CD14-positive monocyte (primary cell): ENCODE results near the gene TGFBRAP1. TPM values are rescaled to one million over a fixed set of nuclear protein-coding genes. Genes with fewer than 3 reads are reported as not detected.

Source experiments
- DNase-seq, 3 donors: peaks; one replicate each; pipeline ENCODE4 v3.0.0-alpha.2; 2011 to 2022
- H2AFZ ChIP-seq: 2 replicates; pipeline ENCODE4 v1.6.0; 2012; ENCODE audit warnings: mild to moderate bottlenecking, low read depth, low read length, inconsistent platforms; ENCODE audit not compliant: insufficient read depth, poor library complexity, severe bottlenecking
- H3K27ac ChIP-seq, 2 donors: 1 replicate in 1 of 2; 2 replicates in 1 of 2; pipeline ENCODE4 v1.5.1; 2012 to 2013; ENCODE audit warnings: low read length in 2 of 2, control low read depth in 1 of 2, inconsistent platforms in 1 of 2, low read depth in 1 of 2, mild to moderate bottlenecking in 1 of 2
- H3K27me3 ChIP-seq, 2 donors: one replicate each; pipeline versions ENCODE4 v1.6.0 to v1.6.1; 2011 to 2013; ENCODE audit warnings: low read length in 2 of 2; ENCODE audit not compliant: control insufficient read depth in 2 of 2, insufficient read depth in 2 of 2
- H3K36me3 ChIP-seq, 2 donors: replicated peaks in 1 of 2; 1 replicate in 1 of 2; 2 replicates in 1 of 2; pipeline versions ENCODE4 v1.5.1 to v1.6.1; 2012 to 2013; ENCODE audit warnings: low read length in 2 of 2, control low read depth in 1 of 2, inconsistent platforms in 1 of 2, mild to moderate bottlenecking in 1 of 2; ENCODE audit not compliant: insufficient read depth in 2 of 2, control insufficient read depth in 1 of 2
- H3K4me1 ChIP-seq, 2 donors: 1 replicate in 1 of 2; 2 replicates in 1 of 2; pipeline versions ENCODE4 v1.5.1 to v1.6.1; 2012 to 2013; ENCODE audit warnings: low read length in 2 of 2, control low read depth in 1 of 2, inconsistent platforms in 1 of 2, mild to moderate bottlenecking in 1 of 2, moderate library complexity in 1 of 2; ENCODE audit not compliant: insufficient read depth in 2 of 2, control insufficient read depth in 1 of 2
- H3K4me2 ChIP-seq: replicated peaks from 2 replicates; pipeline ENCODE3; 2012; ENCODE audit warnings: low read length, moderate library complexity, mild to moderate bottlenecking; ENCODE audit not compliant: poor library complexity, severe bottlenecking; ENCODE audit errors: extremely low read depth
- H3K4me3 ChIP-seq, 3 experiments: fragments of 200-600 bp in 1 of 3; sonication (generic) in 1 of 3; replicated peaks in 1 of 3; 1 replicate in 2 of 3; 2 replicates in 1 of 3; pipeline ENCODE4 v1.5.1; 2011 to 2013; ENCODE audit warnings: low read length in 3 of 3, mild to moderate bottlenecking in 3 of 3, control low read depth in 2 of 3, low read depth in 2 of 3, inconsistent platforms in 1 of 3, moderate library complexity in 1 of 3
- H3K79me2 ChIP-seq: 2 replicates; pipeline ENCODE4 v1.6.0; 2012; ENCODE audit warnings: mild to moderate bottlenecking, control low read depth, inconsistent platforms, low read length, moderate library complexity; ENCODE audit not compliant: insufficient read depth
- H3K9ac ChIP-seq: 2 replicates; pipeline ENCODE4 v1.6.0; 2017; ENCODE audit warnings: low read length, mild to moderate bottlenecking; ENCODE audit not compliant: insufficient read depth, poor library complexity, severe bottlenecking
- H3K9me3 ChIP-seq, 2 donors: replicated peaks in 1 of 2; 1 replicate in 1 of 2; 2 replicates in 1 of 2; pipeline versions ENCODE4 v1.5.1 to v1.6.1; 2012 to 2013; ENCODE audit warnings: low read length in 2 of 2, control low read depth in 1 of 2; ENCODE audit not compliant: control insufficient read depth in 1 of 2, insufficient read depth in 1 of 2
- H4K20me1 ChIP-seq: 2 replicates; pipeline ENCODE4 v1.6.0; 2012; ENCODE audit warnings: mild to moderate bottlenecking, low read length, control low read depth, moderate library complexity; ENCODE audit not compliant: insufficient read depth
- H3K27ac Mint-ChIP-seq, 7 donors: one replicate each; pipeline ENCODE4 v1.8.0; 2020; ENCODE audit warnings: mild to moderate bottlenecking in 7 of 7, mixed read lengths in 7 of 7, moderate library complexity in 6 of 7, inconsistent platforms in 2 of 7
- H3K27me3 Mint-ChIP-seq, 3 donors: one replicate each; pipeline ENCODE4 v1.8.0; 2021 to 2022; ENCODE audit warnings: low read depth in 3 of 3, mild to moderate bottlenecking in 3 of 3, mixed read lengths in 3 of 3, moderate library complexity in 3 of 3, inconsistent platforms in 1 of 3
- H3K36me3 Mint-ChIP-seq, 2 donors: one replicate each; pipeline ENCODE4 v1.8.0; 2020; ENCODE audit warnings: mixed read lengths in 2 of 2, inconsistent platforms in 1 of 2, mild to moderate bottlenecking in 1 of 2
- H3K4me1 Mint-ChIP-seq: one replicate; pipeline ENCODE4 v1.8.0; 2020; ENCODE audit warnings: mild to moderate bottlenecking, mixed read lengths
- H3K4me3 Mint-ChIP-seq, 2 donors: one replicate each; pipeline ENCODE4 v1.8.0; 2020; ENCODE audit warnings: mild to moderate bottlenecking in 2 of 2, mixed read lengths in 2 of 2, moderate library complexity in 1 of 2
- H3K9me3 Mint-ChIP-seq, 7 donors: one replicate each; pipeline ENCODE4 v1.8.0; 2020 to 2022; ENCODE audit warnings: mixed read lengths in 7 of 7, mild to moderate bottlenecking in 6 of 7, moderate library complexity in 6 of 7, inconsistent platforms in 2 of 7
- WGBS: methylation state at CpG from one replicate; pipeline ENCODE4 v1.1.5; 2013; ENCODE audit warnings: missing lambda C conversion rate; ENCODE audit not compliant: insufficient coverage; 5-methylcytosine and 5-hydroxymethylcytosine counted together
- intact Hi-C, 2 donors: fragments of 100-400 bp; cut with micrococcal nuclease; formaldehyde crosslinking; loops; one replicate each; pipeline versions ENCODE4 v1.15.0 to v1.15.1; 2023
- polyA plus RNA-seq, 3 donors: library from polyadenylated mRNA; depleted of rRNA in 1 of 3; unstranded in 2 of 3; stranded (reverse) in 1 of 3; fragments of 300-500 nt in 2 of 3; fragments of >200 nt in 1 of 3; fragmentation: Illumina TruSeq in 2 of 3; gene quantifications; 1 replicate in 2 of 3; 2 replicates in 1 of 3; pipeline ENCODE4 v1.2.3, GENCODE V29; 2012 to 2021
- TF ChIP-seq, protein P1 (sequence below): fragments of 200-600 bp; IDR thresholded peaks from one replicate; pipeline ENCODE4 v1.8.0; 2022; ENCODE audit warnings: antibody characterized with exemption, mild to moderate bottlenecking

Gene TGFBRAP1
- polyA plus RNA-seq, 3 donors = 10.0 to 10.5 (median 10.2) TPM

DNA sequence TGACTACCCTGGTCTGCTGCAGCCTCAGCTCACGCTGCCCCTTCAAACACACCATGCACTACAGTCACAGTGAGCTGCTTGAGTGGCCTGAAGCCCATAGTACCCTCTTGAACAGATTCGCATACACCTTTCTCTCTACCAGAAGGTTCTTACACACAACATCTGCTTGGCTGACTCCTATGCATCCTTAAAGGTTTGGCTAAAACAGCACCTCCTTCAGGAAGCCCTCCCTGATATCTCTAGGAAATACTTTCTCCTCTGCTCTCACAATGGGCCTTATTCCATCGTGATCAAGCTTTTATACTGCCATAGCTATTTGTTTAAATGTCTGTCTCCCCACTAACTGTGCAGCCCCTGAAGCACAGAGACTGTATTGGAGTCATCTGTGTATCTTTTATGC is 31.5 kb downstream of the TGFBRAP1 start:
- intact Hi-C loops = no loop called here
- H3K9ac ChIP-seq = no peak overlapping the region
- no peak overlapping the region for H2AFZ ChIP-seq
- H3K79me2 ChIP-seq = peaks cover 33% of the 10 kb centered on the region
- TF ChIP-seq, protein P1, sequence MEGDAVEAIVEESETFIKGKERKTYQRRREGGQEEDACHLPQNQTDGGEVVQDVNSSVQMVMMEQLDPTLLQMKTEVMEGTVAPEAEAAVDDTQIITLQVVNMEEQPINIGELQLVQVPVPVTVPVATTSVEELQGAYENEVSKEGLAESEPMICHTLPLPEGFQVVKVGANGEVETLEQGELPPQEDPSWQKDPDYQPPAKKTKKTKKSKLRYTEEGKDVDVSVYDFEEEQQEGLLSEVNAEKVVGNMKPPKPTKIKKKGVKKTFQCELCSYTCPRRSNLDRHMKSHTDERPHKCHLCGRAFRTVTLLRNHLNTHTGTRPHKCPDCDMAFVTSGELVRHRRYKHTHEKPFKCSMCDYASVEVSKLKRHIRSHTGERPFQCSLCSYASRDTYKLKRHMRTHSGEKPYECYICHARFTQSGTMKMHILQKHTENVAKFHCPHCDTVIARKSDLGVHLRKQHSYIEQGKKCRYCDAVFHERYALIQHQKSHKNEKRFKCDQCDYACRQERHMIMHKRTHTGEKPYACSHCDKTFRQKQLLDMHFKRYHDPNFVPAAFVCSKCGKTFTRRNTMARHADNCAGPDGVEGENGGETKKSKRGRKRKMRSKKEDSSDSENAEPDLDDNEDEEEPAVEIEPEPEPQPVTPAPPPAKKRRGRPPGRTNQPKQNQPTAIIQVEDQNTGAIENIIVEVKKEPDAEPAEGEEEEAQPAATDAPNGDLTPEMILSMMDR = no peak
- Mint-ChIP-seq H3K4me1 (peaks cover 2% of the 10 kb centered on the region), H3K9me3 (no peaks in the 10 kb centered on the region), H3K36me3 (peaks cover 60 to 69% of the 10 kb centered on the region in 2 donors), H3K27ac (no peak overlapping the region), H3K4me3 (no peak overlapping the region), H3K27me3 (peaks cover 0 to 2% (median 0%) of the 10 kb centered on the region in 3 donors)
- H3K9me3 ChIP-seq = no peaks in the 10 kb centered on the region
- H4K20me1 ChIP-seq = peaks cover 10% of the 10 kb centered on the region
- 100% methylated on average over 2 of the region's 3 CpGs for WGBS
- no peak overlapping the region for H3K4me2 ChIP-seq
- no peaks in the 10 kb centered on the region for H3K4me1 ChIP-seq
- DNase-seq = no peak
- H3K27ac ChIP-seq = no peak overlapping the region
- no peak overlapping the region for H3K4me3 ChIP-seq
- H3K36me3 ChIP-seq = peaks cover 45 to 77% of the 10 kb centered on the region in 2 donors
- no peaks in the 10 kb centered on the region for H3K27me3 ChIP-seq

GRCh38 chr2:105297216-105297615 is 32.3 kb downstream of the TGFBRAP1 start:
- Histone ChIP-seq H3K27me3 (no peaks in the 10 kb centered on the region), H3K9ac (no peak overlapping the region), H3K27ac (no peak overlapping the region), H4K20me1 (peaks cover 9% of the 10 kb centered on the region), H3K79me2 (peaks cover 25% of the 10 kb centered on the region), H3K36me3 (peaks cover 52 to 79% of the 10 kb centered on the region in 2 donors), H3K4me2 (no peak overlapping the region), H2AFZ (no peak overlapping the region), H3K4me1 (no peaks in the 10 kb centered on the region), H3K4me3 (no peak overlapping the region), H3K9me3 (no peaks in the 10 kb centered on the region)
- DNase-seq = no peak
- Mint-ChIP-seq H3K27me3 (peaks cover 0 to 3% (median 0%) of the 10 kb centered on the region in 3 donors), H3K4me3 (no peak overlapping the region), H3K9me3 (no peaks in the 10 kb centered on the region), H3K27ac (no peak overlapping the region), H3K4me1 (peaks cover 1% of the 10 kb centered on the region), H3K36me3 (peaks cover 63 to 72% of the 10 kb centered on the region in 2 donors)
- TF ChIP-seq, protein P1 = no peak
- 76% methylated on average over 5 of the region's 7 CpGs for WGBS
- intact Hi-C loops = no loop called here
